ENCODE data around the gene ATP5F1E. TPM values are rescaled to one million over a fixed set of nuclear protein-coding genes. Genes with fewer than 3 reads are reported as not detected.

ATP5F1E gene
- total and polyA plus RNA-seq, 9 of the 15 experiments (the other 6 are each of a cell fraction or from before 2014, with no cell fraction given), result 60.3 to 162 (median 113) TPM

DNA sequence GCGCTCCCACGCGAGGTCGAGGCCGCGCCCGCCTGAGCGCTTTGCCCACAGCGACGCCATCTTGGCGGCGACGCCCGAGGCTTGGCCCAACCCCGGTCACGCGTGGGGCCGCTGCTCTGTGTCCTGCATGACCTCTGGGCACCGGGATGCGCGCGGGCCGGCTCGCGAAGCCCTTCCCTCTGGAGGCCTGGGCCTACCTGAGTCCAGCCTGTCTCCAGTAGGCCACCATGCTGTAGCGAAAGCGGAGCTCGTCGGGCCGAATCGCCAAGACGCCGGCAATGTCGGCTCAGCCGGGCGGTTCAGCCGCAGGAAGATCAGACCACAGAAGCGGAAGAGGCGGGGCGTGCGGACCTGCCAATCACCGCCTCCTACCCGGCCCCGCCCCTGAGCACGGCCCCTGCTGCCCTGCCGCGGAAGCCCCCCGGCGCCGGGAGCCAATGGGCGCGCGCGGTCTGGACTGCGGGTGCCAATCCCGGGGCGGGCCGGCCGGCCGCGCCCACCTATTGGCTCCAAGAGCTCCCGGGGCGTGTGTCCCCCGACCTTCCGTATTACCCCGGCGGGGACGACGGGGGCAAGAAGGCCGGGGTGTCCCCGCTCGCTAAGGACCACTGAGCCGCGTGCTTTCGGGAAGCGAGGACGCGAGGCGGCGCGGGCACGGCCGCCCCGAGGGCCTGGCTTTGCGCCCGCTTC, at the start of gene ATP5F1E (continued):
- TF ChIP-seq, protein P1, sequence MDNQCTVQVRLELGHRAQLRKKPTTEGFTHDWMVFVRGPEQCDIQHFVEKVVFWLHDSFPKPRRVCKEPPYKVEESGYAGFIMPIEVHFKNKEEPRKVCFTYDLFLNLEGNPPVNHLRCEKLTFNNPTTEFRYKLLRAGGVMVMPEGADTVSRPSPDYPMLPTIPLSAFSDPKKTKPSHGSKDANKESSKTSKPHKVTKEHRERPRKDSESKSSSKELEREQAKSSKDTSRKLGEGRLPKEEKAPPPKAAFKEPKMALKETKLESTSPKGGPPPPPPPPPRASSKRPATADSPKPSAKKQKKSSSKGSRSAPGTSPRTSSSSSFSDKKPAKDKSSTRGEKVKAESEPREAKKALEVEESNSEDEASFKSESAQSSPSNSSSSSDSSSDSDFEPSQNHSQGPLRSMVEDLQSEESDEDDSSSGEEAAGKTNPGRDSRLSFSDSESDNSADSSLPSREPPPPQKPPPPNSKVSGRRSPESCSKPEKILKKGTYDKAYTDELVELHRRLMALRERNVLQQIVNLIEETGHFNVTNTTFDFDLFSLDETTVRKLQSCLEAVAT (IDR thresholded peaks at IDR 0.05), result peak in 1 of 2 experiments; percentile 57; a peak in 1 of 4 replicates
- TF ChIP-seq, protein P2, sequence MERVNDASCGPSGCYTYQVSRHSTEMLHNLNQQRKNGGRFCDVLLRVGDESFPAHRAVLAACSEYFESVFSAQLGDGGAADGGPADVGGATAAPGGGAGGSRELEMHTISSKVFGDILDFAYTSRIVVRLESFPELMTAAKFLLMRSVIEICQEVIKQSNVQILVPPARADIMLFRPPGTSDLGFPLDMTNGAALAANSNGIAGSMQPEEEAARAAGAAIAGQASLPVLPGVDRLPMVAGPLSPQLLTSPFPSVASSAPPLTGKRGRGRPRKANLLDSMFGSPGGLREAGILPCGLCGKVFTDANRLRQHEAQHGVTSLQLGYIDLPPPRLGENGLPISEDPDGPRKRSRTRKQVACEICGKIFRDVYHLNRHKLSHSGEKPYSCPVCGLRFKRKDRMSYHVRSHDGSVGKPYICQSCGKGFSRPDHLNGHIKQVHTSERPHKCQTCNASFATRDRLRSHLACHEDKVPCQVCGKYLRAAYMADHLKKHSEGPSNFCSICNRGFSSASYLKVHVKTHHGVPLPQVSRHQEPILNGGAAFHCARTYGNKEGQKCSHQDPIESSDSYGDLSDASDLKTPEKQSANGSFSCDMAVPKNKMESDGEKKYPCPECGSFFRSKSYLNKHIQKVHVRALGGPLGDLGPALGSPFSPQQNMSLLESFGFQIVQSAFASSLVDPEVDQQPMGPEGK (CRISPR knock-in tag; IDR thresholded peaks at IDR 0.05; ENCODE audit: borderline replicate concordance), result peak; percentile 95; the same call in 1 of the 2 replicates
- TF ChIP-seq CHD4 (IDR thresholded peaks at IDR 0.05; ENCODE audit: insufficient read depth, insufficient replicate concordance, low read depth, low read length, poor library complexity, severe bottlenecking) (no peak), ZBTB17 (CRISPR knock-in tag; IDR thresholded peaks at IDR 0.05) (peak; percentile 96), STAT5B (CRISPR knock-in tag; IDR thresholded peaks at IDR 0.05) (0 out of 2 replicates have a peak, but pooled peaks have one; percentile 55), TCF3 (CRISPR knock-in tag; IDR thresholded peaks at IDR 0.05) (peak; percentile 30; the same call in 1 of the 2 replicates), PTTG1 (tag; IDR thresholded peaks at IDR 0.05; ENCODE audit: low read depth) (peak; percentile 54; the same call in 1 of the 2 replicates), ZKSCAN1 (IDR thresholded peaks at IDR 0.05; ENCODE audit: low read depth, low read length) (no peak), BCL6 (CRISPR knock-in tag; IDR thresholded peaks at IDR 0.05) (peak; percentile 97), BHLHE40 (IDR thresholded peaks at IDR 0.05; ENCODE audit: low read length) (peak; percentile 45; the same call in 1 of the 2 replicates), NR2C2 (CRISPR knock-in tag; IDR thresholded peaks at IDR 0.05) (no peak), NR2C2 (tag; IDR thresholded peaks at IDR 0.05) (peak; percentile 85), NUFIP1 (IDR thresholded peaks at IDR 0.05; ENCODE audit: partially characterized antibody) (no peak), SIN3A (IDR thresholded peaks at IDR 0.05; ENCODE audit: borderline replicate concordance in 2 of 2, control insufficient read depth in 1 of 2, low read depth in 2 of 2, low read length in 2 of 2) (peak in 1 of 2 experiments; percentile 46; a peak in 1 of 4 replicates)
- TF ChIP-seq, protein P3, sequence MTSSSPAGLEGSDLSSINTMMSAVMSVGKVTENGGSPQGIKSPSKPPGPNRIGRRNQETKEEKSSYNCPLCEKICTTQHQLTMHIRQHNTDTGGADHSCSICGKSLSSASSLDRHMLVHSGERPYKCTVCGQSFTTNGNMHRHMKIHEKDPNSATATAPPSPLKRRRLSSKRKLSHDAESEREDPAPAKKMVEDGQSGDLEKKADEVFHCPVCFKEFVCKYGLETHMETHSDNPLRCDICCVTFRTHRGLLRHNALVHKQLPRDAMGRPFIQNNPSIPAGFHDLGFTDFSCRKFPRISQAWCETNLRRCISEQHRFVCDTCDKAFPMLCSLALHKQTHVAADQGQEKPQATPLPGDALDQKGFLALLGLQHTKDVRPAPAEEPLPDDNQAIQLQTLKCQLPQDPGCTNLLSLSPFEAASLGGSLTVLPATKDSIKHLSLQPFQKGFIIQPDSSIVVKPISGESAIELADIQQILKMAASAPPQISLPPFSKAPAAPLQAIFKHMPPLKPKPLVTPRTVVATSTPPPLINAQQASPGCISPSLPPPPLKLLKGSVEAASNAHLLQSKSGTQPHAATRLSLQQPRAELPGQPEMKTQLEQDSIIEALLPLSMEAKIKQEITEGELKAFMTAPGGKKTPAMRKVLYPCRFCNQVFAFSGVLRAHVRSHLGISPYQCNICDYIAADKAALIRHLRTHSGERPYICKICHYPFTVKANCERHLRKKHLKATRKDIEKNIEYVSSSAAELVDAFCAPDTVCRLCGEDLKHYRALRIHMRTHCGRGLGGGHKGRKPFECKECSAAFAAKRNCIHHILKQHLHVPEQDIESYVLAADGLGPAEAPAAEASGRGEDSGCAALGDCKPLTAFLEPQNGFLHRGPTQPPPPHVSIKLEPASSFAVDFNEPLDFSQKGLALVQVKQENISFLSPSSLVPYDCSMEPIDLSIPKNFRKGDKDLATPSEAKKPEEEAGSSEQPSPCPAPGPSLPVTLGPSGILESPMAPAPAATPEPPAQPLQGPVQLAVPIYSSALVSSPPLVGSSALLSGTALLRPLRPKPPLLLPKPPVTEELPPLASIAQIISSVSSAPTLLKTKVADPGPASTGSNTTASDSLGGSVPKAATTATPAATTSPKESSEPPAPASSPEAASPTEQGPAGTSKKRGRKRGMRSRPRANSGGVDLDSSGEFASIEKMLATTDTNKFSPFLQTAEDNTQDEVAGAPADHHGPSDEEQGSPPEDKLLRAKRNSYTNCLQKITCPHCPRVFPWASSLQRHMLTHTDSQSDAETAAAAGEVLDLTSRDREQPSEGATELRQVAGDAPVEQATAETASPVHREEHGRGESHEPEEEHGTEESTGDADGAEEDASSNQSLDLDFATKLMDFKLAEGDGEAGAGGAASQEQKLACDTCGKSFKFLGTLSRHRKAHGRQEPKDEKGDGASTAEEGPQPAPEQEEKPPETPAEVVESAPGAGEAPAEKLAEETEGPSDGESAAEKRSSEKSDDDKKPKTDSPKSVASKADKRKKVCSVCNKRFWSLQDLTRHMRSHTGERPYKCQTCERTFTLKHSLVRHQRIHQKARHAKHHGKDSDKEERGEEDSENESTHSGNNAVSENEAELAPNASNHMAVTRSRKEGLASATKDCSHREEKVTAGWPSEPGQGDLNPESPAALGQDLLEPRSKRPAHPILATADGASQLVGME (CRISPR knock-in tag; IDR thresholded peaks at IDR 0.05), result peak; percentile 98
- TF ChIP-seq, protein P4, sequence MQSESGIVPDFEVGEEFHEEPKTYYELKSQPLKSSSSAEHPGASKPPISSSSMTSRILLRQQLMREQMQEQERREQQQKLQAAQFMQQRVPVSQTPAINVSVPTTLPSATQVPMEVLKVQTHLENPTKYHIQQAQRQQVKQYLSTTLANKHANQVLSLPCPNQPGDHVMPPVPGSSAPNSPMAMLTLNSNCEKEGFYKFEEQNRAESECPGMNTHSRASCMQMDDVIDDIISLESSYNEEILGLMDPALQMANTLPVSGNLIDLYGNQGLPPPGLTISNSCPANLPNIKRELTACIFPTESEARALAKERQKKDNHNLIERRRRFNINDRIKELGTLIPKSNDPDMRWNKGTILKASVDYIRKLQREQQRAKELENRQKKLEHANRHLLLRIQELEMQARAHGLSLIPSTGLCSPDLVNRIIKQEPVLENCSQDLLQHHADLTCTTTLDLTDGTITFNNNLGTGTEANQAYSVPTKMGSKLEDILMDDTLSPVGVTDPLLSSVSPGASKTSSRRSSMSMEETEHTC (IDR thresholded peaks at IDR 0.05), result peak; percentile 19; the same call in 1 of the 2 replicates
